NCI-H69 (cell line): ENCODE results near the gene PPP1R13B.
A peak's percentile ranks its signal among the peaks of the same experiment; 100 is the strongest.

Source experiments
- DNase-seq: peaks from one replicate; lab custom pipeline; 2025; lab: John Stamatoyannopoulos, UW

PPP1R13B gene

DNA sequence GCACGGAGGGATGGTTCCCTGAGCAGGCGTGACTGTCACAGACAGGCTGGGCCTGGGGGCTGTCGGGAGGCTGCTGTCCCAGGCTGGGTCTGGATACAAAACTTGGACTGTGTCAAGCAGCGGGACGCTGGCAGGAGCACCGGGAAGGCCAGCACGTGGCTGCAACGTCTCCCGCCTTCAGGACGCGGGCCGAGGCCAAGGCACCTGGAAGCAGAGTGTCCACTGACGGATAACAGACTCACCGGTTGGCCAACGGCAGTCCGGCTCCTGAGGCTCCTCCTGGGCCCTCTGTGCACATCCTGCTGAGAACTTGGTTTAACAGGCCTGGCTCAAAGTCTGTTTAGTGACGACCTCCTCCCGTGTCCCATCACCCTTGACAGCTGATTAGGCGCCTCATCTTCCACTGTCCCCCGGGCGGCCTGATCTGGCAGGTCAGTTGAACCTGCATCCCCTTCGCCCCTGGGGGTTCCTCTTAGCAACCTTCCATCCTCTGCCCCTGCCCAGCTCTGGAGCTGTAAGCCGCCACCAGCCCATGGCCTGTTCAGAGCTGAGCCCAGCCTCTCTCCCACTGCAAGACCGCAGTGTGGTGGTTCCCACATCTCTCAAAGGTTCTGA is 134.6 kb downstream of the PPP1R13B start:
- no peak for DNase-seq

- peak; percentile 81 for DNase-seq
Observed at GRCh38 chr14:103711516-103712431, 135.6 kb downstream of the PPP1R13B start.

GRCh38 chr14:103710771-103711377 is 136.5 kb downstream of the PPP1R13B start:
- peak; percentile 76 for DNase-seq

- DNase-seq = no peak
Observed at GRCh38 chr14:103709814-103710213, 137.6 kb downstream of the PPP1R13B start.

DNA sequence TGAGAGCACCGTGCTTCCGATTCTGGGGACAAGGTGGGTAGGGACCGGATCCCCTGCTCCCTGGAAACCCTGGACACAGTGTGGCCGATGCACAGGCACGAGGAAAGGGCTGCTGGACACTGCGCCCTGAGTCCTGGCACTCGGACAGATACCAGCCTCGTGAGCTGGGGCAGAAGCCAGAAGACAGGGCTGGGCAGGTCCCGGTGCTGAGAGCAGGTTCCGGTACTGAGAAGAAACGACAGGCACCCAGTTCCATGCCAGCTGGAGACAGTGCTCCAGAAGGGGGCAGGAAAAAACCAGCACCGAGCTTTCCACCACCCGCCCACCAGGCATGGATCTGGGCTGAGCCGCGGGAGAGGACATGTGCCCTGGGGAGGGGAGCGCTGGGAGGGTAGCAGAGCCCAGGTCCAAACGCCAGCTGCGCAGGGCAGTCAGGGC is 138.6 kb downstream of the PPP1R13B start:
- DNase-seq = no peak

DNA sequence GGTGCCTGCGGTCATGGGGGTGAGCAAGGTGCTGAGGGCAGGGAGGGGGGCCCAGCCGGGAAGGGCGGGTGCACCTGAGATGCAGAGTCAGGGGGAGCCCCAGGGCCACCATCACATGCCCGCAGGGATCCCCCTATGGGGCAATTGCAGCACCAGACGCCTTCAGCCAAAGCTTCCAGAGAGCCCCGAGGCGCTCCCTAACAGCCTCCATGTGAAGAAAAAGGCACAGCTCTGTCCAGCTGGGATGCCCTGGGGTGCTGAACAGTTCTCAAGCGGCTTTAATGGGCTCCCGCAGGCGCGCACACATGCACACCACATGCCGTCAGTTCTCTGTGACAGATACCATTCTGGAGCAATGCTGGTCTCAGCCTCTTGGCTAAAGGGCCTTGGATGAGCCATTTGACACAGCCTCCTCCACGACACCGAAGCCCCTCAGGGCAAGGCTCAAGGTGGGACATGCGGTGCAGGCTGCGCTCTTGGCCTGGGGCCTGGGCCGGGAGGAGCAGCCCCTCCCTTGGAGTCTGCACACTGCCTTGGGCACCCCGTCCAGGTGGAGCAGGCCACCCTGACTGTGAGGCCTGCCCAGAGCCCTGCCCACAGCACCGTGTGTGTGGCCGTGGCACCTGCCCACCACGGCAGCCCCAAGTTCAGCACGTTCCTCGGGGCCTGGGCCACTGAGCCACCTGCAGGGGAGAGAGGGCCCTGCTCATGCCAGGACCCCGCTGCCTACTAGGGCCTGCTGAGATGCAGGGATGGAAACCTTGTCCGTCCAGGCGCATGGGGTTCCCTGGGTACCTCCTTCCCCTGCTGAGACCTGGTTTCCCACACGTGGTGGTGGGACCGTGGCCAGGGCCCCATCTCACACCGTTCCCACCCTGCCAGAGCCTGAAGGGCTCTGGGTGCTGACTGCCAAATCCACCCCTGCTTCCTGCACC is 139.8 kb downstream of the PPP1R13B start:
- no peak for DNase-seq

DNA sequence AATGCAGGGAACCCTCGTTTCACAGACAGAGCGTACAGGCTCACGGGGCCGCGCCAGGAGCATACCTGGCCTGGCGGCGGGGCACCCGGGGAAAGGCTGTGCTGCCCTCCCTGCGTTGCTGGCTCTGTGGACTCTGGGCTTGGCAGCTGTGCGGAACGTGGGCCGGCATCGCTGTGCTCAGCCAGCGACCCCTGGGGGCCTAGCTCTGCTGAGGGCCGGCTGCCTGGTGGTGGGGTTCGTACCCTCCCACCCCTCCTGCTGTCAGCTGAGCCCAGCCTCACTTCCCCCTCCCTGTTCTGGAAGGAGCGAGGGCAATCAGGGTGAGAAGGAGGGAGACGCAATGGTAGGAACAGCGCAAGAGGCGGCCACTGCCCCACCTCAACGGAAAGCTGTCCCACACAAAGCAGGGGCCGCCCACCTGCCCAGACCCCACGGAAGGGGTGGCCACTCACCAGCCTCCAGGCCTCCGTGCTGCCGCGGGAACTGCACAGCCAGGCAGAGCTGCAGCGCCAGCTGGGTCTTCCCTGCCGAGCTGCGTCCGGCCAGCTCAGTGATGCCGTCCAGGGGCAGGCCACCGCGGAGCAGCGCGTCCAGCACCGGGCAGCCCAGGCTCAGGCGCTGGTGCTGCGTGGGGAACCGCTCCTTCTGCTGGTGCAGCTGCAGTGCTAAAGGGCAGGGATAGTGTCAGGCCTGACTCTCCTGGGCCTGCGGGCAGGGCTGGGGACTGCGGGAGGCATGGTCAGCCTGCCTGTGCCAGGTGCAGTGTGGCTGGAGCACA is 140.6 kb downstream of the PPP1R13B start:
- DNase-seq = no peak

- DNase-seq = no peak
Observed at GRCh38 chr14:103705504-103706284, 141.7 kb downstream of the PPP1R13B start.

DNA sequence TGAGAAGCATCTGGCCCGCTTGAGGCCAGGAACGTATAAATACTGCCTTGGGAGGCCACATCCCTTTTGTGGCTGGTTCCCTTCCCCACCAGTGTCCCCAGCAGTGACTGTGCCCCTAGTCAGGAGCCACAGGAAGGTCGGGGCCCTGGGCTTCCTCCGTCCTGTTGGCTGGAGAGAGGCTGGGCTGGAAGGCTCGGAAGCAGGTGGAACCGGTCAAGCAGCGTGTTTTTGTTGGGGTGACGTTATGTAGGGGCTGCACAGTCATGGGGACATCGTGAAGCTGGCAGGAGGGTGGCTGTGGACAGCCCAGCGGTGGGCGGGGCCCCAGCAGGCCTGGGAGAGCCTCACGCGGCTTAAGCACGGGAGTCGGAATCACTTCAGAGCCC is 142.3 kb downstream of the PPP1R13B start:
- no peak for DNase-seq

DNA sequence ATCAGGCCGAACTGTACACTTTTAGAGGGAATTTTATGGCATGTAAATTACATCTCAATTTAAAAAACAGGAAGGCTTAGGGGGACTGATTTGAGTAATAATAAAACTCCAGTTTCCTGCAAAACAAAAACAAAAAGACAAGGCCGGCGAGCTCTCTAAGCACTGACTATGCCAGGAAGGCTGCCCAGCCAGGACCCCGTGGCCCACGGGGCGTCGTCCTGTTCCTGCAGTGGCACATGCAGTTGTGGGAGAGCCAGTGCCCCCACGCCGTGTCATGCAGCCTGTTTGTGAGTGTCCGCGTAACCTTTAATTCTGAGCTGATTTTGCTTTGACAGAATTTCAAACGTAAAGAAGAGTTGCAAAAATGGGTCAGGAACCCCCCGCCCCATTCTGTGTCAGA is 142.7 kb downstream of the PPP1R13B start:
- no peak for DNase-seq

DNA sequence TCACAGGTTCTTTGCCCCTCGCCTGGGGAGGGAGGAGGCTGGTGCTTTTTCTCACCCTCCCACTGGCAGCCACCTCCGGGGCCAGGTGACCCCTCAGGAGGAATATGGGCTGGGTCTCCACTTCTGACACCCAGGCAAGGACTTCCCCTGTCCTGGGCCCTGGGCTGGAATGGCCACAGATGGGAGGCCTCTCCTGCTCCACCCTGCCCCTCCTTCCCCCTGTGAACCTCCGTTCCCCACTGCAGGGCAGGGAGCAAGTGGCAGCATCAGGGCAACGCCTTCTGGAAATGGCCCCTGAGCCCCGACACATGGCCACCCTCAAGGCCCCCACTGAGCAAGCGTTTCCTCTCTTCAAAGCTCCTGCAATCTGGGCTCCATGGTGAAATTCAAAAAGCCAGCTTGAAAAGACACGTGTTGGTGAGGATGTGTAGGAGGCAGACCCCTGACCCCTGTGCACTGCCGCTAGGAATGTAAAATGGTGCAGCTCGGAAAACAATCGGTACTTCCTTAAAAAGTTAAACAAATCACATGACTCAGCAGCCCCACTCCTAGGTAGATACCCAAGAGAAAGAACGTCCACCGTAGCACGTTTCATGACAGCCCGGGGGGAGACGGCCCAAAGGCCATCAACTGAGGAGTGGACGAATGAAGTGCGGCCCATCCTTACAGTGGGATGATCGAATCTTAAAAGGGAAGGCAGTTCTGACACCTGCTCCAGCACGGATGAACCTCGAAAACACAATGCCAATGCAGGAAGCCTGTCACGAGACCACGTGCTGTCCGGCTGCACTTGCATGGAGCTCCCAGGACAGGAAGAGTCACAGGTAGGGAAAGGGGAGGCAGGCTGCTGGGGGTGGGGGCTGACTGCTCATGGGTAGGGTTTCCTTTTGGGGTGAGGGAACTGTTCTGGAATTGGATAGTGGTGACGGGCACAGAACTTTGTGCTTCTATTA is 143.7 kb downstream of the PPP1R13B start:
- no peak for DNase-seq

DNA sequence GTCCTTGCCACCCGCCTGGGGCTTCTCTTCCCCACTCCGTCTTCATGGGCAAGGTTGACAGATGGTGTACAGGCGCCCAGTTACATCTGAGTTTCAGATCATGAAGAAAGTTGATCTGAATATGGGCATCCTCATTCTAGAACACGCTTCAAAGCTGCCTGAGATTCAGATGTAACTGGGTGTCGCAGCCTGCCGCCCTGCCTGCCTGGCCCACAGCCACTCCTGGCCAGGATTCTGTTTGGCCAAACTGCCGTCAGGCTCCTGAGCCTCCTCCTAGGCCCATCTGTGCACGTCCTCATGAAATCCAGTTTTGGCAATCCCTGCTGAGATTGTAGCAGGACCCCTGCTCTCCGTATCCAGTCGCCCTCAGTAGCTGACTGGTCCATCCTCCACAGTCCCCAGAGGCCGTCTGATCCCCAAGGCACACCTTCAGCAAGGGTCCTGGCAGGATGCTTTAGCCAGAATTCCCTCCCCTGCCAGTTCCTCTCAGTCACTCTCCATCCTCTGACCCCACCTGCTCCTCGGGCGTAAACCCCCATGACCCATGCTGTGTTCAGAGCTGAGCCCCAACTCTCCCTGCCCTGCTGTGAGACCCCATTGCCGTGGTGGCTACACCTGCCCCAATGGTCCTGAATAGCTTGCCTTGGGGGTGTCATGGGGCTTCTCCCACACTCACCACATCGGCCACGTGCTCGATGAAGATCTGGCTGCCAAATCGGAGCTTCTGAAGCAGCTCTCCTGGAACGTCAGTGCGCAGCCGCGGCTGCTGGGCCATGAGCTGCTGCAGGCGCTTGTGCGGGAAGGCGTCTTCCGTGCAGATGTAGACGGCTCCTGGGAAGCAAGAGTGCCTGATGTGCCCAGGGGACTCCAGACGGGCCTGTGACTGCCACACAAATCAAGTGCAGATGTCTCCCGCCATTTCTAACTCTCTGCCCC is 144.6 kb downstream of the PPP1R13B start:
- no peak for DNase-seq

DNA sequence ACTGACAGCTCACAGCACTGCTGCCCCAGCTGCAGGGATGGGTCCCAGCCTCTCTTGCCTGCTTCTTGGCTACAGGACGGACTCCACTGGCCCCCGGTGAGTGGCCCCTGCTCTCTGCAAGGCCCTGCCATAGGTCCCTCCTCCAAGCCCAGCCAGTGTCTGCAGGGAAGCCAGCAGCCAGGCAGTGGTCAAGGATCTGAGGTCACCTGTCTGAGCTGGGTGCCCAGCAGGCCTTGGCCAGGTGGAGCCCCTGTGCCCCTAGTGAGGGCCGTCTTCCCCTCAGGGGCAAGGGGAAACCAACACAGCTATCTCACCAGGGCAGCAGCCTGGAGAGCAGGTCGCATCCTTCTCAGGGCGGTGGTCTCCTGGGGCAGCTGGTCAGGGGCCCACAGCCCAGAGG is 145.3 kb downstream of the PPP1R13B start:
- no peak for DNase-seq

DNA sequence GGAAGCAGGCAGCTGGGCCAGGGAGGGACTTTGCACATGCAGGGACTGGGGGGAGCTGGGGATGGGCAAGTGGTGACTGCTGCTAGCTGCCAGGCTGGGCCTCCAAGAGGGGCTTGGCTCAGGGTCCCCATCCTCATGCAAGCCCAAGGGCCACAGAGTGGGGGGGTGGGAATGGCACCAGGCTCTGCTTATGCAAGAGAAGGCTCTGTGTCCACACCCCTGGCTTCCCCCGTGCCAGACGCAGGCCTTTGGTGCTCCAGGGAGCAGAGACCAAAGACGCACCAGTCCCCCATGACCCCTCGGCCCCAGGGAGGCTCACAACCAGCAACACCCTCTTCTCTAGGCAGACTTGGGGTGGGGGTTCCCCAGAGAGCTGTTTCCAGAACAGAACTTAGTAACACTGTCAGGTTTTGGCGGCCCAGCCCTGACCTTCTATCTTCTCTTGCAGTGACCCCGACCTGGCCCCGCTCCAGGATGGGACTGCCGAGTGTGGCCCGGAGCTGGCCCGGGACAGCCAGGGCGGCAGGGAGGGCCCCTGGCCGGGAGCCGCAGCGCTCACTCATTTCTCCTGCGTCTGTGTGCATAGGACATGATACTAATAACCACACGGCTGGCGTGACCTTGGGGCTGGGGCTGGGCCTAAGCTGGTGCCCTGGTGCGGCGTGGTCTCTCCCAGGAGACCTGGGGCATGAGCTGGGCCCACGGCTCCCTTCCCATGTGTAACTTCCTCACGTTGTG is 146.5 kb downstream of the PPP1R13B start:
- DNase-seq = no peak

GRCh38 chr14:103699901-103700752 is 147.2 kb downstream of the PPP1R13B start:
- no peak for DNase-seq

- no peak for DNase-seq
Observed at GRCh38 chr14:103699261-103699661, 148.1 kb downstream of the PPP1R13B start.
